ENCODE measurements around the gene PSD2.

PSD2 gene

GRCh38 chr5:139854029-139854605 lies 58.5 kb downstream of the PSD2 start:
- Histone ChIP-seq H3K4me3 (ENCODE audit: low read length) (no peak overlapping the region), H4K20me1 (ENCODE audit: control insufficient read depth, insufficient read depth, low read depth, low read length) (no peaks in the 10 kb centered on the region), H3F3A (ENCODE audit: control insufficient read depth, insufficient read depth) (no peaks in the 10 kb centered on the region), H3K4me2 (ENCODE audit: low read length) (no peak overlapping the region), H3K9me3 (ENCODE audit: control insufficient read depth, insufficient read depth, low read length) (no peaks in the 10 kb centered on the region), H3K36me3 (ENCODE audit: control insufficient read depth, low read length) (no peaks in the 10 kb centered on the region), H3K27me3 (ENCODE audit: control insufficient read depth, low read length) (peaks cover 31% of the 10 kb centered on the region), H3K4me1 (ENCODE audit: control insufficient read depth, low read length) (no peaks in the 10 kb centered on the region), H3K79me2 (ENCODE audit: control insufficient read depth, low read length) (no peaks in the 10 kb centered on the region), H3K27ac (ENCODE audit: low read depth, low read length) (no peak overlapping the region), H3K9me2 (replicated peaks; ENCODE audit: control insufficient read depth, low read length) (no peaks in the 10 kb centered on the region)
- TF ChIP-seq EZH2phosphoT487 (IDR thresholded peaks at IDR 0.05; ENCODE audit: borderline replicate concordance, low read length) (no peak), CTCF (IDR thresholded peaks at IDR 0.05; ENCODE audit: low read depth, low read length, poor library complexity, severe bottlenecking) (no peak)

- Histone ChIP-seq H3K27me3 (ENCODE audit: control insufficient read depth, low read length) (peaks cover 29% of the 10 kb centered on the region), H3K79me2 (ENCODE audit: control insufficient read depth, low read length) (no peaks in the 10 kb centered on the region), H3K9me2 (replicated peaks; ENCODE audit: control insufficient read depth, low read length) (no peaks in the 10 kb centered on the region), H3K4me2 (ENCODE audit: low read length) (no peak overlapping the region), H4K20me1 (ENCODE audit: control insufficient read depth, insufficient read depth, low read depth, low read length) (no peaks in the 10 kb centered on the region), H3K4me3 (ENCODE audit: low read length) (no peak overlapping the region), H3K4me1 (ENCODE audit: control insufficient read depth, low read length) (no peaks in the 10 kb centered on the region), H3K27ac (ENCODE audit: low read depth, low read length) (no peak overlapping the region), H3K9me3 (ENCODE audit: control insufficient read depth, insufficient read depth, low read length) (no peaks in the 10 kb centered on the region), H3F3A (ENCODE audit: control insufficient read depth, insufficient read depth) (no peaks in the 10 kb centered on the region), H3K36me3 (ENCODE audit: control insufficient read depth, low read length) (no peaks in the 10 kb centered on the region)
- no peak for TF ChIP-seq EZH2phosphoT487 (IDR thresholded peaks at IDR 0.05; ENCODE audit: borderline replicate concordance, low read length)
- no peak for TF ChIP-seq CTCF (IDR thresholded peaks at IDR 0.05; ENCODE audit: low read depth, low read length, poor library complexity, severe bottlenecking)
Observed at GRCh38 chr5:139854953-139855352, 59.3 kb downstream of the PSD2 start.

- no peaks in the 10 kb centered on the region for H3K9me2 ChIP-seq (replicated peaks; ENCODE audit: control insufficient read depth, low read length)
- H3F3A ChIP-seq (ENCODE audit: control insufficient read depth, insufficient read depth): no peaks in the 10 kb centered on the region
- TF ChIP-seq CTCF (IDR thresholded peaks at IDR 0.05; ENCODE audit: low read depth, low read length, poor library complexity, severe bottlenecking) (no peak), EZH2phosphoT487 (IDR thresholded peaks at IDR 0.05; ENCODE audit: borderline replicate concordance, low read length) (no peak)
- H3K9me3 ChIP-seq (ENCODE audit: control insufficient read depth, insufficient read depth, low read length): no peaks in the 10 kb centered on the region
- H3K4me1 ChIP-seq (ENCODE audit: control insufficient read depth, low read length): no peaks in the 10 kb centered on the region
- H3K27me3 ChIP-seq (ENCODE audit: control insufficient read depth, low read length): peaks cover 31% of the 10 kb centered on the region
- no peaks in the 10 kb centered on the region for H4K20me1 ChIP-seq (ENCODE audit: control insufficient read depth, insufficient read depth, low read depth, low read length)
- H3K36me3 ChIP-seq (ENCODE audit: control insufficient read depth, low read length): no peaks in the 10 kb centered on the region
- no peak overlapping the region for H3K27ac ChIP-seq (ENCODE audit: low read depth, low read length)
- no peak overlapping the region for H3K4me3 ChIP-seq (ENCODE audit: low read length)
- no peak overlapping the region for H3K4me2 ChIP-seq (ENCODE audit: low read length)
- no peaks in the 10 kb centered on the region for H3K79me2 ChIP-seq (ENCODE audit: control insufficient read depth, low read length)
Observed at GRCh38 chr5:139855451-139855850, 59.8 kb downstream of the PSD2 start.
